CD14-positive monocyte (primary cell): ENCODE measurements around the gene CHD6. TPM values are rescaled to one million over a fixed set of nuclear protein-coding genes. Genes with fewer than 3 reads are reported as not detected.
A peak's percentile ranks its signal among the peaks of the same experiment; 100 is the strongest.

Experiments used
- DNase-seq, 3 donors: peaks; one replicate each; pipeline ENCODE4 v3.0.0-alpha.2; 2011 to 2022
- H2AFZ ChIP-seq: 2 replicates; pipeline ENCODE4 v1.6.0; 2012; ENCODE audit warnings: mild to moderate bottlenecking, low read depth, low read length, inconsistent platforms; ENCODE audit not compliant: insufficient read depth, poor library complexity, severe bottlenecking
- H3K27ac ChIP-seq, 2 donors: 1 replicate in 1 of 2; 2 replicates in 1 of 2; pipeline ENCODE4 v1.5.1; 2012 to 2013; ENCODE audit warnings: low read length in 2 of 2, control low read depth in 1 of 2, inconsistent platforms in 1 of 2, low read depth in 1 of 2, mild to moderate bottlenecking in 1 of 2
- H3K27me3 ChIP-seq, 2 donors: one replicate each; pipeline versions ENCODE4 v1.6.0 to v1.6.1; 2011 to 2013; ENCODE audit warnings: low read length in 2 of 2; ENCODE audit not compliant: control insufficient read depth in 2 of 2, insufficient read depth in 2 of 2
- H3K36me3 ChIP-seq, 2 donors: replicated peaks in 1 of 2; 1 replicate in 1 of 2; 2 replicates in 1 of 2; pipeline versions ENCODE4 v1.5.1 to v1.6.1; 2012 to 2013; ENCODE audit warnings: low read length in 2 of 2, control low read depth in 1 of 2, inconsistent platforms in 1 of 2, mild to moderate bottlenecking in 1 of 2; ENCODE audit not compliant: insufficient read depth in 2 of 2, control insufficient read depth in 1 of 2
- H3K4me1 ChIP-seq, 2 donors: 1 replicate in 1 of 2; 2 replicates in 1 of 2; pipeline versions ENCODE4 v1.5.1 to v1.6.1; 2012 to 2013; ENCODE audit warnings: low read length in 2 of 2, control low read depth in 1 of 2, inconsistent platforms in 1 of 2, mild to moderate bottlenecking in 1 of 2, moderate library complexity in 1 of 2; ENCODE audit not compliant: insufficient read depth in 2 of 2, control insufficient read depth in 1 of 2
- H3K4me2 ChIP-seq: replicated peaks from 2 replicates; pipeline ENCODE3; 2012; ENCODE audit warnings: low read length, moderate library complexity, mild to moderate bottlenecking; ENCODE audit not compliant: poor library complexity, severe bottlenecking; ENCODE audit errors: extremely low read depth
- H3K4me3 ChIP-seq, 3 experiments: fragments of 200-600 bp in 1 of 3; sonication (generic) in 1 of 3; replicated peaks in 1 of 3; 1 replicate in 2 of 3; 2 replicates in 1 of 3; pipeline ENCODE4 v1.5.1; 2011 to 2013; ENCODE audit warnings: low read length in 3 of 3, mild to moderate bottlenecking in 3 of 3, control low read depth in 2 of 3, low read depth in 2 of 3, inconsistent platforms in 1 of 3, moderate library complexity in 1 of 3
- H3K79me2 ChIP-seq: 2 replicates; pipeline ENCODE4 v1.6.0; 2012; ENCODE audit warnings: mild to moderate bottlenecking, control low read depth, inconsistent platforms, low read length, moderate library complexity; ENCODE audit not compliant: insufficient read depth
- H3K9ac ChIP-seq: 2 replicates; pipeline ENCODE4 v1.6.0; 2017; ENCODE audit warnings: low read length, mild to moderate bottlenecking; ENCODE audit not compliant: insufficient read depth, poor library complexity, severe bottlenecking
- H3K9me3 ChIP-seq, 2 donors: replicated peaks in 1 of 2; 1 replicate in 1 of 2; 2 replicates in 1 of 2; pipeline versions ENCODE4 v1.5.1 to v1.6.1; 2012 to 2013; ENCODE audit warnings: low read length in 2 of 2, control low read depth in 1 of 2; ENCODE audit not compliant: control insufficient read depth in 1 of 2, insufficient read depth in 1 of 2
- H4K20me1 ChIP-seq: 2 replicates; pipeline ENCODE4 v1.6.0; 2012; ENCODE audit warnings: mild to moderate bottlenecking, low read length, control low read depth, moderate library complexity; ENCODE audit not compliant: insufficient read depth
- H3K27ac Mint-ChIP-seq, 7 donors: one replicate each; pipeline ENCODE4 v1.8.0; 2020; ENCODE audit warnings: mild to moderate bottlenecking in 7 of 7, mixed read lengths in 7 of 7, moderate library complexity in 6 of 7, inconsistent platforms in 2 of 7
- H3K27me3 Mint-ChIP-seq, 3 donors: one replicate each; pipeline ENCODE4 v1.8.0; 2021 to 2022; ENCODE audit warnings: low read depth in 3 of 3, mild to moderate bottlenecking in 3 of 3, mixed read lengths in 3 of 3, moderate library complexity in 3 of 3, inconsistent platforms in 1 of 3
- H3K36me3 Mint-ChIP-seq, 2 donors: one replicate each; pipeline ENCODE4 v1.8.0; 2020; ENCODE audit warnings: mixed read lengths in 2 of 2, inconsistent platforms in 1 of 2, mild to moderate bottlenecking in 1 of 2
- H3K4me1 Mint-ChIP-seq: one replicate; pipeline ENCODE4 v1.8.0; 2020; ENCODE audit warnings: mild to moderate bottlenecking, mixed read lengths
- H3K4me3 Mint-ChIP-seq, 2 donors: one replicate each; pipeline ENCODE4 v1.8.0; 2020; ENCODE audit warnings: mild to moderate bottlenecking in 2 of 2, mixed read lengths in 2 of 2, moderate library complexity in 1 of 2
- H3K9me3 Mint-ChIP-seq, 7 donors: one replicate each; pipeline ENCODE4 v1.8.0; 2020 to 2022; ENCODE audit warnings: mixed read lengths in 7 of 7, mild to moderate bottlenecking in 6 of 7, moderate library complexity in 6 of 7, inconsistent platforms in 2 of 7
- WGBS: methylation state at CpG from one replicate; pipeline ENCODE4 v1.1.5; 2013; ENCODE audit warnings: missing lambda C conversion rate; ENCODE audit not compliant: insufficient coverage; 5-methylcytosine and 5-hydroxymethylcytosine counted together
- intact Hi-C, 2 donors: fragments of 100-400 bp; cut with micrococcal nuclease; formaldehyde crosslinking; loops; one replicate each; pipeline versions ENCODE4 v1.15.0 to v1.15.1; 2023
- polyA plus RNA-seq, 3 donors: library from polyadenylated mRNA; depleted of rRNA in 1 of 3; unstranded in 2 of 3; stranded (reverse) in 1 of 3; fragments of 300-500 nt in 2 of 3; fragments of >200 nt in 1 of 3; fragmentation: Illumina TruSeq in 2 of 3; gene quantifications; 1 replicate in 2 of 3; 2 replicates in 1 of 3; pipeline ENCODE4 v1.2.3, GENCODE V29; 2012 to 2021
- TF ChIP-seq, protein P1 (sequence below): fragments of 200-600 bp; IDR thresholded peaks from one replicate; pipeline ENCODE4 v1.8.0; 2022; ENCODE audit warnings: antibody characterized with exemption, mild to moderate bottlenecking

Gene CHD6
- polyA plus RNA-seq, 3 donors: 12.9 to 19.6 (median 13.0) TPM

GRCh38 chr20:41560970-41561369 lies 57.2 kb downstream of the CHD6 start:
- H3K27me3 Mint-ChIP-seq: no peaks in the 10 kb centered on the region
- Histone ChIP-seq H3K4me1 (peaks cover 0 to 5% of the 10 kb centered on the region in 2 donors), H3K27me3 (no peaks in the 10 kb centered on the region), H3K9ac (no peak overlapping the region), H3K9me3 (peaks cover 0 to 5% of the 10 kb centered on the region in 2 donors), H4K20me1 (peaks cover 87% of the 10 kb centered on the region), H3K36me3 (no peaks in the 10 kb centered on the region), H2AFZ (no peak overlapping the region), H3K27ac (no peak overlapping the region), H3K4me3 (no peak overlapping the region), H3K4me2 (no peak overlapping the region), H3K79me2 (peaks cover 88% of the 10 kb centered on the region)
- WGBS: no CpG with 5 or more reads among the region's 1 CpG
- peaks cover 2 to 4% of the 10 kb centered on the region in 2 donors for H3K36me3 Mint-ChIP-seq
- peaks cover 1 to 12% (median 3%) of the 10 kb centered on the region in 7 donors for H3K9me3 Mint-ChIP-seq
- H3K4me3 Mint-ChIP-seq: no peak overlapping the region
- DNase-seq: no peak
- H3K27ac Mint-ChIP-seq: no peak overlapping the region
- intact Hi-C loops: no loop called here
- TF ChIP-seq, protein P1, sequence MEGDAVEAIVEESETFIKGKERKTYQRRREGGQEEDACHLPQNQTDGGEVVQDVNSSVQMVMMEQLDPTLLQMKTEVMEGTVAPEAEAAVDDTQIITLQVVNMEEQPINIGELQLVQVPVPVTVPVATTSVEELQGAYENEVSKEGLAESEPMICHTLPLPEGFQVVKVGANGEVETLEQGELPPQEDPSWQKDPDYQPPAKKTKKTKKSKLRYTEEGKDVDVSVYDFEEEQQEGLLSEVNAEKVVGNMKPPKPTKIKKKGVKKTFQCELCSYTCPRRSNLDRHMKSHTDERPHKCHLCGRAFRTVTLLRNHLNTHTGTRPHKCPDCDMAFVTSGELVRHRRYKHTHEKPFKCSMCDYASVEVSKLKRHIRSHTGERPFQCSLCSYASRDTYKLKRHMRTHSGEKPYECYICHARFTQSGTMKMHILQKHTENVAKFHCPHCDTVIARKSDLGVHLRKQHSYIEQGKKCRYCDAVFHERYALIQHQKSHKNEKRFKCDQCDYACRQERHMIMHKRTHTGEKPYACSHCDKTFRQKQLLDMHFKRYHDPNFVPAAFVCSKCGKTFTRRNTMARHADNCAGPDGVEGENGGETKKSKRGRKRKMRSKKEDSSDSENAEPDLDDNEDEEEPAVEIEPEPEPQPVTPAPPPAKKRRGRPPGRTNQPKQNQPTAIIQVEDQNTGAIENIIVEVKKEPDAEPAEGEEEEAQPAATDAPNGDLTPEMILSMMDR: no peak
- H3K4me1 Mint-ChIP-seq: peaks cover 22% of the 10 kb centered on the region

DNA sequence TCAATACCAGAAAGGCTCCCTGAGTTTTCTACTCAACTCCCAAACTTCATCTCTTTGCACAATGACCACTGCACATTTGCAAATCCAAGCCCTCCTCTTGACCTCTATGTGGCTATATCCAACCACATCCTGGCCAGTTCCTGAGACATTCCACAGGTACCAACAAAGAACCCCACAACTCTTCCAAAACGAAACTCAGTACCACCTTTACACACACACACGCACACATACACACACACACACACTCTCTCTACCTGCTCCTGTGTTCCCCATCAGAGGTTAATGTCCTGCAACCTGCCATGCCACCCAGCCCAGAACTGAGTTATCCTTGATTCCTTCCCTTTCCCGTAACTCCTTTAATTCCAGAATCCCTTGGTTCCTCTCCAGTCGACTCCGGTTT lies 58.5 kb downstream of the CHD6 start:
- no peaks in the 10 kb centered on the region for H3K27me3 ChIP-seq
- H3K79me2 ChIP-seq: peaks cover 76% of the 10 kb centered on the region
- no peak for DNase-seq
- peaks cover 2 to 18% (median 4%) of the 10 kb centered on the region in 7 donors for H3K9me3 Mint-ChIP-seq
- intact Hi-C loops: no loop called here
- peaks cover 2 to 4% of the 10 kb centered on the region in 2 donors for H3K36me3 Mint-ChIP-seq
- TF ChIP-seq, protein P1: no peak
- peaks cover 0 to 5% of the 10 kb centered on the region in 2 donors for H3K4me1 ChIP-seq
- no peaks in the 10 kb centered on the region for H3K36me3 ChIP-seq
- peaks cover 22% of the 10 kb centered on the region for H3K4me1 Mint-ChIP-seq
- H4K20me1 ChIP-seq: peaks cover 73% of the 10 kb centered on the region
- H2AFZ ChIP-seq: no peak overlapping the region
- H3K27ac Mint-ChIP-seq: peak overlapping the region in 1 of 7 donors; percentile 4
- no peak overlapping the region for H3K4me2 ChIP-seq
- WGBS: 84% methylated on average over 5 of the region's 5 CpGs
- peaks cover 0 to 5% of the 10 kb centered on the region in 2 donors for H3K9me3 ChIP-seq
- H3K27me3 Mint-ChIP-seq: no peaks in the 10 kb centered on the region
- no peak overlapping the region for H3K4me3 Mint-ChIP-seq
- H3K4me3 ChIP-seq: no peak overlapping the region
- H3K9ac ChIP-seq: no peak overlapping the region
- no peak overlapping the region for H3K27ac ChIP-seq
